Astrocyte (in vitro differentiated cells and primary cell): ENCODE measurements around the gene TCF7L2. TPM values are rescaled to one million over a fixed set of nuclear protein-coding genes. Genes with fewer than 3 reads are reported as not detected.

ENCODE experiments used
- DNase-seq: peaks from one replicate; pipeline ENCODE4 v3.0.0-alpha.2; 2010; ENCODE audit warnings: low read depth
- FAIRE-seq: peaks from 2 replicates; lab custom pipeline; 2011; peaks lifted over from hg19 to GRCh38; lab: Jason Lieb, UNC
- H2AFZ ChIP-seq: 2 replicates; pipeline ENCODE4 v1.6.0; 2012; ENCODE audit warnings: low read depth, low read length, inconsistent platforms
- H3K27ac ChIP-seq: 2 replicates; pipeline ENCODE4 v1.5.1; 2011; ENCODE audit warnings: low read depth, low read length, inconsistent platforms
- H3K27me3 ChIP-seq: 2 replicates; pipeline ENCODE4 v1.6.0; 2011; ENCODE audit warnings: low read length, inconsistent platforms; ENCODE audit not compliant: insufficient read depth
- H3K36me3 ChIP-seq: 2 replicates; pipeline ENCODE4 v1.5.1; 2011; ENCODE audit warnings: low read length, inconsistent platforms; ENCODE audit not compliant: insufficient read depth
- H3K4me1 ChIP-seq: 2 replicates; pipeline ENCODE4 v1.5.1; 2011; ENCODE audit warnings: low read length, inconsistent platforms; ENCODE audit not compliant: insufficient read depth
- H3K4me2 ChIP-seq: 2 replicates; pipeline ENCODE4 v1.6.0; 2012; ENCODE audit warnings: low read length, inconsistent platforms
- H3K4me3 ChIP-seq: 2 replicates; pipeline ENCODE4 v1.5.1; 2011; ENCODE audit warnings: low read depth, mild to moderate bottlenecking, low read length, inconsistent platforms; ENCODE audit not compliant: insufficient read depth
- H3K79me2 ChIP-seq: 2 replicates; pipeline ENCODE4 v1.6.0; 2012; ENCODE audit warnings: mild to moderate bottlenecking, low read length, inconsistent platforms; ENCODE audit not compliant: insufficient read depth
- H3K9ac ChIP-seq: 2 replicates; pipeline ENCODE4 v1.6.0; 2012; ENCODE audit warnings: mild to moderate bottlenecking, low read length, inconsistent platforms
- H3K9me3 ChIP-seq: 2 replicates; pipeline ENCODE4 v1.5.1; 2012; ENCODE audit warnings: low read depth, mild to moderate bottlenecking, low read length, inconsistent platforms; ENCODE audit not compliant: insufficient read depth
- H4K20me1 ChIP-seq: 2 replicates; pipeline ENCODE4 v1.6.0; 2012; ENCODE audit warnings: low read length, inconsistent platforms; ENCODE audit not compliant: insufficient read depth
- H3K27ac Mint-ChIP-seq: one replicate; pipeline ENCODE4 v1.8.0; 2021; ENCODE audit warnings: mild to moderate bottlenecking, mixed read lengths; ENCODE audit not compliant: unreplicated experiment
- H3K27me3 Mint-ChIP-seq: one replicate; pipeline ENCODE4 v1.8.0; 2021; ENCODE audit warnings: low read depth, mixed read lengths; ENCODE audit not compliant: unreplicated experiment
- H3K36me3 Mint-ChIP-seq: one replicate; pipeline ENCODE4 v1.8.0; 2021; ENCODE audit warnings: low read depth, mixed read lengths; ENCODE audit not compliant: unreplicated experiment
- H3K4me1 Mint-ChIP-seq: one replicate; pipeline ENCODE4 v1.8.0; 2021; ENCODE audit warnings: low read depth, mixed read lengths; ENCODE audit not compliant: unreplicated experiment
- H3K4me3 Mint-ChIP-seq: one replicate; pipeline ENCODE4 v1.8.0; 2021; ENCODE audit warnings: mild to moderate bottlenecking, moderate library complexity, mixed read lengths; ENCODE audit not compliant: unreplicated experiment
- H3K9me3 Mint-ChIP-seq: one replicate; pipeline ENCODE4 v1.8.0; 2021; ENCODE audit warnings: mild to moderate bottlenecking, mixed read lengths; ENCODE audit not compliant: unreplicated experiment
- CTCF ChIP-seq: IDR thresholded peaks from 2 replicates; pipeline ENCODE4 v1.5.1; 2011; ENCODE audit warnings: low read depth, mild to moderate bottlenecking, inconsistent platforms, low read length, moderate library complexity; ENCODE audit not compliant: insufficient read depth
- EZH2 ChIP-seq: IDR thresholded peaks from 2 replicates; pipeline ENCODE4 v1.6.1; 2012; ENCODE audit warnings: mild to moderate bottlenecking, low read length, inconsistent platforms; ENCODE audit not compliant: insufficient read depth
- total RNA-seq: library from RNA; stranded (reverse); gene quantifications from 2 replicates; pipeline ENCODE4 v1.2.1, GENCODE V29; 2021

Gene TCF7L2
- total RNA-seq, 1 donor from 2014 or later = 52.4 TPM

- Histone ChIP-seq H3K27me3 (no peaks in the 10 kb centered on the region), H3K4me3 (peak overlapping the region; percentile 20), H3K36me3 (no peaks in the 10 kb centered on the region), H3K4me2 (peak overlapping the region; percentile 90), H3K27ac (peak overlapping the region; percentile 89), H3K79me2 (peaks cover 90% of the 10 kb centered on the region), H3K4me1 (peaks cover 68% of the 10 kb centered on the region), H3K9ac (peak overlapping the region; percentile 75), H3K9me3 (no peaks in the 10 kb centered on the region), H4K20me1 (peaks cover 24% of the 10 kb centered on the region), H2AFZ (no peak overlapping the region)
- no peaks in the 10 kb centered on the region for H3K9me3 Mint-ChIP-seq
- peaks cover 12% of the 10 kb centered on the region for H3K36me3 Mint-ChIP-seq
- peaks cover 60% of the 10 kb centered on the region for H3K4me1 Mint-ChIP-seq
- no peaks in the 10 kb centered on the region for H3K27me3 Mint-ChIP-seq
- FAIRE-seq (no peak), DNase-seq (peak; percentile 48)
- TF ChIP-seq CTCF (no peak), EZH2 (no peak)
- peak overlapping the region; percentile 64 for H3K4me3 Mint-ChIP-seq
- H3K27ac Mint-ChIP-seq = peak overlapping the region; percentile 95
These were observed 7.6 kb downstream of the TCF7L2 start for GRCh38 chr10:112957640-112958092.

- TF ChIP-seq CTCF (no peak), EZH2 (no peak)
- Histone ChIP-seq H3K36me3 (no peaks in the 10 kb centered on the region), H3K9me3 (no peaks in the 10 kb centered on the region), H4K20me1 (peaks cover 24% of the 10 kb centered on the region), H2AFZ (no peak overlapping the region), H3K4me2 (peak overlapping the region; percentile 90), H3K9ac (peak overlapping the region; percentile 75), H3K27me3 (no peaks in the 10 kb centered on the region), H3K4me1 (peaks cover 66% of the 10 kb centered on the region), H3K79me2 (peaks cover 86% of the 10 kb centered on the region), H3K27ac (peak overlapping the region; percentile 89), H3K4me3 (peak overlapping the region; percentile 50)
- peak overlapping the region; percentile 64 for H3K4me3 Mint-ChIP-seq
- DNase-seq (peak; percentile 98), FAIRE-seq (peak; percentile 54)
- no peaks in the 10 kb centered on the region for H3K27me3 Mint-ChIP-seq
- H3K4me1 Mint-ChIP-seq = peaks cover 64% of the 10 kb centered on the region
- no peaks in the 10 kb centered on the region for H3K9me3 Mint-ChIP-seq
- peaks cover 8% of the 10 kb centered on the region for H3K36me3 Mint-ChIP-seq
- peak overlapping the region; percentile 95 for H3K27ac Mint-ChIP-seq
These were observed 8.4 kb downstream of the TCF7L2 start for GRCh38 chr10:112958275-112958995.
